NCI-H2196 treated with DMSO at 0.1 percent for 48 hours (cell line): Measurements from ENCODE around the gene AMD1.

Source experiments
- DNase-seq: peaks from one replicate; lab custom pipeline; 2025; ENCODE audit not compliant: unreplicated experiment; lab: John Stamatoyannopoulos, UW

AMD1 gene

GRCh38 chr6:110935171-110935570, 60.6 kb downstream of the AMD1 start:
- no peak for DNase-seq

GRCh38 chr6:110938171-110938570, 63.6 kb downstream of the AMD1 start:
- DNase-seq: no peak

DNA sequence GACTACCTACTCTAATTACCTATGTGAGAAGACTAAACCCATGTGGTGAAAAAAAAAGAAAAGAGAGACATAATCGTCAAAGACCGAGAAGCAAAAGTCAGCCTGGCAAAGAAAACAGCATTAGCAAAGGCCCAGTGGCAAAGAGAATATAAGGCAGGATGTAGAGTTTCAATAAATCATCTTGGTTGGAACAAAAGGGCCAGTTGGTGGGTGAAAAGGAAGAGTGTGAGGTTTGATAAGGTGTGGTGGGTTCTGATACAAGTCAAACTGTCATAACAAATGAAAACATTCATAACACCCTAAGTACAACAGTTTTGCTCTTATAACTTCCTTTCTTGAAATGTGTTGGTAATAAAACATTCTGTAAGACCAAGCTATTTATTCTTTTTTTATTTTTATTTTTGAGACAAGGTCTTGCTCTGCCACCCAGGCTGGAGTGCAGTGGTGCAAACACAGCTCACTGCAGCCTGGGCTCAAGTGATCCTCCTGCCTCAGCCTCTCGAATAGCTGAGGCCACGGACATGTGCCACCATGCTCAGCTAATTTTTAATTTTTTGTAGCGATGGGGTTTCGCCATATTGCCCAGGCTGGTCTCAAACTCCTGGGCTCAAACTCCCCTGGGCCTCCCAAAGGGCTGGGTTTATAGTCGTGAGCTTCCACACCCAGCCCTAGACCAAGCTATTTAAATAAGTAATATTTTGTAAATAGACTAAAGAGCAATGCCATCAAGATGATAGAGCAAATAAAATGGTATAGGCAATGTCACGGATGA, 65.0 kb downstream of the AMD1 start:
- DNase-seq: no peak

GRCh38 chr6:110944681-110945151, 70.1 kb downstream of the AMD1 start:
- DNase-seq: no peak
